ENCODE measurements around the gene BCAR3. TPM values are rescaled to one million over a fixed set of nuclear protein-coding genes. Genes with fewer than 3 reads are reported as not detected.
A peak's percentile ranks its signal among the peaks of the same experiment; 100 is the strongest.
"Not testable (repeated sequence)": the region's sequence is repeated elsewhere in the genome, so short reads cannot be mapped to it uniquely, and the experiment has no call there.

BCAR3 gene
- total RNA-seq, 1 donor from 2014 or later: 41.0 TPM

DNA sequence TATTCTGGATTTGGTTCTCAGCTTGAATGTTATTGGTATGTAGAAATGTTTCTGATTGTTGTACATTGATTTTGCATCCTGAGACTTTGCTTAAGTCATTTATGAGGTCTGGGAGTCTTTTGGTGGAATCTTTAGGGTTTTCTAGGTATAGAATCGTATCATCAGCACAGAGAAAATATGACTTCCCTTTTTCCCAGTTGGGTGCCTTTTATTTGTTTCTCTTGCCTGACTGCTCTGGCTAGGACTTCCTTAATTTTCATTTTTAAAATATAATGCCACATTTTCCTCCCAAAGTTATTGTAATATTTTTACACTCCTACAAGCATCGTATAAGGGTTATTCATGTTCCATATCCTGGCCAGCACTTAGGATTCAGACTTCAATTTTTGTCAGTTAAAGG, 122.6 kb downstream of the BCAR3 start:
- Histone ChIP-seq H3K27ac (no peak overlapping the region), H3K36me3 (peaks cover 11 to 53% of the 10 kb centered on the region in 2 donors), H3K9me3 (no peaks in the 10 kb centered on the region), H3K27me3 (no peaks in the 10 kb centered on the region), H3K4me1 (no peaks in the 10 kb centered on the region), H3K4me3 (no peak overlapping the region)
- intact Hi-C loops (cut with DNase I): loop anchor here (10.0 kb wide), 2 partner anchors 114 to 254 kb away; partner anchors contain the start of gene FNBP1L
- no peak for DNase-seq (ENCODE audit: low spot score in 2 of 2)
- TF ChIP-seq, protein P1, sequence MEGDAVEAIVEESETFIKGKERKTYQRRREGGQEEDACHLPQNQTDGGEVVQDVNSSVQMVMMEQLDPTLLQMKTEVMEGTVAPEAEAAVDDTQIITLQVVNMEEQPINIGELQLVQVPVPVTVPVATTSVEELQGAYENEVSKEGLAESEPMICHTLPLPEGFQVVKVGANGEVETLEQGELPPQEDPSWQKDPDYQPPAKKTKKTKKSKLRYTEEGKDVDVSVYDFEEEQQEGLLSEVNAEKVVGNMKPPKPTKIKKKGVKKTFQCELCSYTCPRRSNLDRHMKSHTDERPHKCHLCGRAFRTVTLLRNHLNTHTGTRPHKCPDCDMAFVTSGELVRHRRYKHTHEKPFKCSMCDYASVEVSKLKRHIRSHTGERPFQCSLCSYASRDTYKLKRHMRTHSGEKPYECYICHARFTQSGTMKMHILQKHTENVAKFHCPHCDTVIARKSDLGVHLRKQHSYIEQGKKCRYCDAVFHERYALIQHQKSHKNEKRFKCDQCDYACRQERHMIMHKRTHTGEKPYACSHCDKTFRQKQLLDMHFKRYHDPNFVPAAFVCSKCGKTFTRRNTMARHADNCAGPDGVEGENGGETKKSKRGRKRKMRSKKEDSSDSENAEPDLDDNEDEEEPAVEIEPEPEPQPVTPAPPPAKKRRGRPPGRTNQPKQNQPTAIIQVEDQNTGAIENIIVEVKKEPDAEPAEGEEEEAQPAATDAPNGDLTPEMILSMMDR (IDR thresholded peaks at IDR 0.05): no peak

GRCh38 chr1:93556291-93556690, 125.3 kb downstream of the BCAR3 start:
- H3K9me3 ChIP-seq: no peaks in the 10 kb centered on the region
- H3K27me3 ChIP-seq: no peaks in the 10 kb centered on the region
- intact Hi-C loops (cut with DNase I): loop anchor here (10.0 kb wide), 2 partner anchors 111 to 251 kb away; partner anchors contain the start of gene FNBP1L
- TF ChIP-seq, protein P1 (IDR thresholded peaks at IDR 0.05): no peak
- peaks cover 7 to 30% of the 10 kb centered on the region in 2 donors for H3K36me3 ChIP-seq
- DNase-seq (ENCODE audit: low spot score in 2 of 2): no peak
- H3K27ac ChIP-seq: no peak overlapping the region
- H3K4me1 ChIP-seq: no peaks in the 10 kb centered on the region
- no peak overlapping the region for H3K4me3 ChIP-seq

- Histone ChIP-seq H3K27me3 (no peaks in the 10 kb centered on the region), H3K27ac (no peak overlapping the region), H3K36me3 (peaks cover 7 to 27% of the 10 kb centered on the region in 2 donors), H3K4me3 (no peak overlapping the region), H3K9me3 (no peaks in the 10 kb centered on the region), H3K4me1 (no peaks in the 10 kb centered on the region)
- TF ChIP-seq, protein P1 (IDR thresholded peaks at IDR 0.05): no peak
- intact Hi-C loops (cut with DNase I): loop anchor here (10.0 kb wide), 2 partner anchors 110 to 250 kb away; partner anchors contain the start of gene FNBP1L
- DNase-seq (ENCODE audit: low spot score in 2 of 2): no peak
These were observed 126.5 kb downstream of the BCAR3 start for GRCh38 chr1:93554883-93555872.

DNA sequence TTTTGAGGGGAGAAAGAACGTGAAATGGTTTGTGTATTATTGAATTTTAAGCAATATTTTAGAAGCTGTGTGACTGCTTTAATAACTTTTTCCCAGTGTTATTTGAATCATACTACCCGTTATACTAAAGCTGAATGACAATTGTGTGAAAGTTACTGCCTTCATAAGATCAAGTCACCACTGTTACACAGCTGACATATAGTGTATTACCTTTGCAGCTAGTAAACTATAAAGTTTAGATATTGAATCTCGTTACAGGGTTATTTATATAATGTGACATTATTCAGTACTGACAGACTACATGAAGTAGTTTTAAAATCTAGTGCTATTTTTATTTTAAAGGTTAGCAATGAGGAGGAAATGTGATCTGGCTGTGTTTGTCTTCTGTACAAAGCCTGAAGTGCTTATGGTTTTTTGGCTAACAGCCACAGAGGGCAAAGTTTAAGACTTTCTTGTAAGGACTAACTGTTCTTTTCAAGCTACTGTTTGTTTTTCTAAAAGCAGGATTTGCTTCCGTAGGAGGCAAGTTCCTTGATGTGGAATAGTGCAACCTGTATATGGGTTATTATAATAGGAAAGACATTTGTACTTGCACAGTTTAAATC, 127.6 kb downstream of the BCAR3 start:
- DNase-seq (ENCODE audit: low spot score in 2 of 2); H3K27me3 ChIP-seq; H3K4me3 ChIP-seq; H3K4me1 ChIP-seq; H3K9me3 ChIP-seq: not testable (repeated sequence)
- peak overlapping the region in 1 of 2 donors; percentile 26 for H3K27ac ChIP-seq
- H3K36me3 ChIP-seq: peaks cover 0 to 18% of the 10 kb centered on the region in 2 donors
- intact Hi-C loops (cut with DNase I): loop anchor here (10.0 kb wide), 2 partner anchors 109 to 249 kb away; partner anchors contain the start of gene FNBP1L

GRCh38 chr1:93552741-93553455, 128.7 kb downstream of the BCAR3 start:
- TF ChIP-seq, protein P1 (IDR thresholded peaks at IDR 0.05): no peak
- Histone ChIP-seq H3K4me1 (no peaks in the 10 kb centered on the region), H3K27me3 (no peaks in the 10 kb centered on the region), H3K9me3 (no peaks in the 10 kb centered on the region), H3K36me3 (peaks cover 0 to 12% of the 10 kb centered on the region in 2 donors), H3K4me3 (no peak overlapping the region), H3K27ac (peak overlapping the region in 1 of 2 donors; percentile 13)
- intact Hi-C loops (cut with DNase I): loop anchor here (10.0 kb wide), 2 partner anchors 108 to 248 kb away; partner anchors contain the start of gene FNBP1L
- no peak for DNase-seq (ENCODE audit: low spot score in 2 of 2)
